Measurements from ENCODE around the gene BRAF.
"Not testable (repeated sequence)": the region's sequence is repeated elsewhere in the genome, so short reads cannot be mapped to it uniquely, and the experiment has no call there.

BRAF gene

GRCh38 chr7:140873434-140873833 is 51.3 kb downstream of the BRAF start:
- no peak for DNase-seq

- DNase-seq: no peak
These were observed 54.7 kb downstream of the BRAF start for GRCh38 chr7:140870003-140870402.

- DNase-seq: no peak
These were observed 55.3 kb downstream of the BRAF start for GRCh38 chr7:140869430-140869829.

GRCh38 chr7:140867467-140868462 is 57.0 kb downstream of the BRAF start:
- DNase-seq: no peak

- no peak for DNase-seq
These were observed 57.8 kb downstream of the BRAF start for GRCh38 chr7:140866926-140867325.

GRCh38 chr7:140864732-140865131 is 60.0 kb downstream of the BRAF start:
- DNase-seq: no peak

- no peak for DNase-seq
These were observed 60.9 kb downstream of the BRAF start for GRCh38 chr7:140863867-140864266.

GRCh38 chr7:140863184-140863583 is 61.5 kb downstream of the BRAF start:
- no peak for DNase-seq

- no peak for DNase-seq
These were observed 67.7 kb downstream of the BRAF start for GRCh38 chr7:140857048-140857447.

GRCh38 chr7:140841166-140841715 is 83.5 kb downstream of the BRAF start:
- no peak for DNase-seq

GRCh38 chr7:140831724-140832123 is 93.0 kb downstream of the BRAF start:
- DNase-seq: no peak

- no peak for DNase-seq
These were observed 95.0 kb downstream of the BRAF start for GRCh38 chr7:140829720-140830119.

GRCh38 chr7:140828741-140829140 is 96.0 kb downstream of the BRAF start:
- DNase-seq: no peak

GRCh38 chr7:140817383-140817782 is 107.3 kb downstream of the BRAF start:
- DNase-seq: not testable (repeated sequence)

GRCh38 chr7:140810830-140811556 is 113.7 kb downstream of the BRAF start:
- DNase-seq: peak; percentile 61 to 78

- no peak for DNase-seq
These were observed 114.3 kb downstream of the BRAF start for GRCh38 chr7:140810385-140810784.

GRCh38 chr7:140778975-140779374 is 145.8 kb downstream of the BRAF start:
- DNase-seq: no peak

- no peak for DNase-seq
These were observed 146.2 kb downstream of the BRAF start for GRCh38 chr7:140778568-140778967.

GRCh38 chr7:140774371-140774770 is 150.4 kb downstream of the BRAF start:
- no peak for DNase-seq

GRCh38 chr7:140773104-140773503 is 151.6 kb downstream of the BRAF start:
- DNase-seq: no peak

GRCh38 chr7:140771826-140772225 is 152.9 kb downstream of the BRAF start:
- DNase-seq: no peak

- DNase-seq: no peak
These were observed 154.9 kb downstream of the BRAF start for GRCh38 chr7:140769852-140770251.

GRCh38 chr7:140767418-140767817 is 157.3 kb downstream of the BRAF start:
- no peak for DNase-seq

- not testable (repeated sequence) for DNase-seq
These were observed 159.3 kb downstream of the BRAF start for GRCh38 chr7:140765441-140765840.
